Activated T-helper 2 cell treated with anti-CD3 and anti-CD28 coated beads, Interferon-gamma antibody, Interleukin-2, Interleukin-4, amounts not matched to agents 10 μg/mL and 5 μg/mL and 100 μg/mL, durations not matched to agents 14 hours and 24 hours and 36 hours (primary cell): ENCODE measurements around the gene LDLRAD1. TPM values are rescaled to one million over a fixed set of nuclear protein-coding genes. Genes with fewer than 3 reads are reported as not detected.
"Not testable (repeated sequence)": the region's sequence is repeated elsewhere in the genome, so short reads cannot be mapped to it uniquely, and the experiment has no call there.

Experiments
- DNase-seq: peaks from one replicate; pipeline ENCODE4 v3.0.0; 2021; ENCODE audit warnings: low spot score
- H3K27ac Mint-ChIP-seq: one replicate; pipeline ENCODE4 v1.8.0; 2021; ENCODE audit warnings: mixed read lengths
- H3K27me3 Mint-ChIP-seq: one replicate; pipeline ENCODE4 v1.8.0; 2021; ENCODE audit warnings: low read depth, mixed read lengths
- H3K36me3 Mint-ChIP-seq: one replicate; pipeline ENCODE4 v1.8.0; 2021; ENCODE audit warnings: low read depth, mixed read lengths
- H3K4me1 Mint-ChIP-seq: one replicate; pipeline ENCODE4 v1.8.0; 2021; ENCODE audit warnings: low read depth, mixed read lengths
- H3K4me3 Mint-ChIP-seq: one replicate; pipeline ENCODE4 v1.8.0; 2021; ENCODE audit warnings: low read depth, mild to moderate bottlenecking, moderate library complexity, mixed read lengths
- H3K9me3 Mint-ChIP-seq: one replicate; pipeline ENCODE4 v1.8.0; 2021; ENCODE audit warnings: mixed read lengths
- intact Hi-C: fragments of 100-400 bp; cut with micrococcal nuclease; formaldehyde crosslinking; loops from one replicate; pipeline ENCODE4 v1.15.1; 2023
- total RNA-seq: library from RNA; stranded (reverse); gene quantifications from 2 replicates; pipeline ENCODE4 v1.2.3, GENCODE V29; 2022

The LDLRAD1 gene
- total RNA-seq, 1 donor from 2014 or later = not detected

GRCh38 chr1:53999920-54000319 is 18.1 kb downstream of the LDLRAD1 start:
- Mint-ChIP-seq H3K4me1 (no peaks in the 10 kb centered on the region), H3K36me3 (no peaks in the 10 kb centered on the region), H3K27ac (no peak overlapping the region), H3K4me3 (no peak overlapping the region), H3K9me3 (no peaks in the 10 kb centered on the region), H3K27me3 (peaks cover 2% of the 10 kb centered on the region)
- intact Hi-C loops = no loop called here
- DNase-seq = no peak

GRCh38 chr1:53998223-53998622 is 19.8 kb downstream of the LDLRAD1 start:
- Mint-ChIP-seq H3K9me3 (no peaks in the 10 kb centered on the region), H3K4me1 (no peaks in the 10 kb centered on the region), H3K27ac (no peak overlapping the region), H3K27me3 (peaks cover 2% of the 10 kb centered on the region), H3K4me3 (no peak overlapping the region), H3K36me3 (no peaks in the 10 kb centered on the region)
- intact Hi-C loops = no loop called here
- no peak for DNase-seq

- Mint-ChIP-seq H3K4me1 (no peaks in the 10 kb centered on the region), H3K4me3 (no peak overlapping the region), H3K27ac (no peak overlapping the region), H3K27me3 (peaks cover 2% of the 10 kb centered on the region), H3K9me3 (no peaks in the 10 kb centered on the region), H3K36me3 (no peaks in the 10 kb centered on the region)
- intact Hi-C loops = no loop called here
- DNase-seq = no peak
Measured at GRCh38 chr1:53995683-53996082, 22.3 kb downstream of the LDLRAD1 start.

- H3K4me1 Mint-ChIP-seq, intact Hi-C loops, H3K4me3 Mint-ChIP-seq, H3K27ac Mint-ChIP-seq, DNase-seq, H3K9me3 Mint-ChIP-seq, H3K36me3 Mint-ChIP-seq, H3K27me3 Mint-ChIP-seq: not testable (repeated sequence)
Measured at GRCh38 chr1:53994516-53994915, 23.5 kb downstream of the LDLRAD1 start.

GRCh38 chr1:53992085-53992874 is 25.7 kb downstream of the LDLRAD1 start:
- no peaks in the 10 kb centered on the region for H3K9me3 Mint-ChIP-seq
- no peak overlapping the region for H3K27ac Mint-ChIP-seq
- peaks cover 2% of the 10 kb centered on the region for H3K27me3 Mint-ChIP-seq
- peaks cover 4% of the 10 kb centered on the region for H3K4me1 Mint-ChIP-seq
- intact Hi-C loops = no loop called here
- H3K4me3 Mint-ChIP-seq = no peak overlapping the region
- H3K36me3 Mint-ChIP-seq = no peaks in the 10 kb centered on the region
- DNase-seq = no peak

- Mint-ChIP-seq H3K36me3 (no peaks in the 10 kb centered on the region), H3K4me3 (no peak overlapping the region), H3K27ac (no peak overlapping the region), H3K27me3 (peaks cover under 1% of the 10 kb centered on the region), H3K4me1 (peaks cover 10% of the 10 kb centered on the region), H3K9me3 (no peaks in the 10 kb centered on the region)
- no peak for DNase-seq
- intact Hi-C loops = no loop called here
Measured at GRCh38 chr1:53987880-53988279, 30.1 kb downstream of the LDLRAD1 start.

GRCh38 chr1:53986458-53986857 is 31.5 kb downstream of the LDLRAD1 start:
- Mint-ChIP-seq H3K4me1 (peaks cover 10% of the 10 kb centered on the region), H3K36me3 (no peaks in the 10 kb centered on the region), H3K9me3 (no peaks in the 10 kb centered on the region), H3K27ac (no peak overlapping the region), H3K27me3 (peaks cover 6% of the 10 kb centered on the region), H3K4me3 (no peak overlapping the region)
- no peak for DNase-seq
- intact Hi-C loops = no loop called here

- DNase-seq = no peak
- Mint-ChIP-seq H3K9me3 (no peaks in the 10 kb centered on the region), H3K27me3 (peaks cover 6% of the 10 kb centered on the region), H3K4me3 (no peak overlapping the region), H3K36me3 (no peaks in the 10 kb centered on the region), H3K27ac (no peak overlapping the region), H3K4me1 (peaks cover 10% of the 10 kb centered on the region)
- intact Hi-C loops = no loop called here
Measured at GRCh38 chr1:53984726-53985125, 33.3 kb downstream of the LDLRAD1 start.

- H3K4me3 Mint-ChIP-seq = no peak overlapping the region
- H3K27ac Mint-ChIP-seq = no peak overlapping the region
- H3K4me1 Mint-ChIP-seq = peaks cover 6% of the 10 kb centered on the region
Measured at GRCh38 chr1:53982763-53983104, 35.3 kb downstream of the LDLRAD1 start.

GRCh38 chr1:53982034-53982762 is 35.8 kb downstream of the LDLRAD1 start:
- intact Hi-C loops = no loop called here
- DNase-seq = no peak
- Mint-ChIP-seq H3K4me1 (peaks cover 6% of the 10 kb centered on the region), H3K27ac (no peak overlapping the region), H3K9me3 (no peaks in the 10 kb centered on the region), H3K27me3 (peaks cover 9% of the 10 kb centered on the region), H3K4me3 (no peak overlapping the region), H3K36me3 (no peaks in the 10 kb centered on the region)

More at GRCh38 chr1:53982763-53983104, 35.3 kb downstream of the LDLRAD1 start:
- no peaks in the 10 kb centered on the region for H3K36me3 Mint-ChIP-seq
- H3K27me3 Mint-ChIP-seq = peaks cover 9% of the 10 kb centered on the region
- no peaks in the 10 kb centered on the region for H3K9me3 Mint-ChIP-seq
- no peak for DNase-seq
- intact Hi-C loops = no loop called here

GRCh38 chr1:53981220-53981619 is 36.8 kb downstream of the LDLRAD1 start:
- Mint-ChIP-seq H3K27me3 (peaks cover 9% of the 10 kb centered on the region), H3K27ac (no peak overlapping the region), H3K9me3 (no peaks in the 10 kb centered on the region), H3K4me3 (no peak overlapping the region), H3K36me3 (no peaks in the 10 kb centered on the region), H3K4me1 (peaks cover 6% of the 10 kb centered on the region)
- intact Hi-C loops = no loop called here
- no peak for DNase-seq

- Mint-ChIP-seq H3K4me1 (peaks cover 2% of the 10 kb centered on the region), H3K4me3 (no peak overlapping the region), H3K36me3 (no peaks in the 10 kb centered on the region), H3K27ac (no peak overlapping the region), H3K9me3 (no peaks in the 10 kb centered on the region), H3K27me3 (peaks cover 9% of the 10 kb centered on the region)
- no peak for DNase-seq
- intact Hi-C loops = no loop called here
Measured at GRCh38 chr1:53979712-53980450, 38.1 kb downstream of the LDLRAD1 start.

GRCh38 chr1:53975861-53976260 is 42.1 kb downstream of the LDLRAD1 start:
- no peak overlapping the region for H3K4me3 Mint-ChIP-seq
- H3K27ac Mint-ChIP-seq = no peak overlapping the region
- peaks cover 2% of the 10 kb centered on the region for H3K4me1 Mint-ChIP-seq
- peaks cover 8% of the 10 kb centered on the region for H3K36me3 Mint-ChIP-seq
- H3K9me3 Mint-ChIP-seq = no peaks in the 10 kb centered on the region
- DNase-seq = no peak
- intact Hi-C loops = no loop called here
- peaks cover 3% of the 10 kb centered on the region for H3K27me3 Mint-ChIP-seq
